PC-3 (cell line): ENCODE results near the gene KLHDC9.

Source experiments
- CTCF ChIP-seq: fragments of 300-600 bp; sonication (generic); conservative IDR thresholded peaks from 2 replicates; pipeline ENCODE4 v1.5.1; 2017; ENCODE audit warnings: antibody characterized with exemption, low read depth, mild to moderate bottlenecking, low read length
- EZH2 ChIP-seq: fragments of 300-600 bp; sonication (generic); IDR thresholded peaks from one replicate; pipeline ENCODE4 v1.6.1; 2017; ENCODE audit warnings: antibody characterized with exemption, mild to moderate bottlenecking, low read length; ENCODE audit not compliant: unreplicated experiment
- EZH2phosphoT487 ChIP-seq: fragments of 300-600 bp; sonication (generic); IDR thresholded peaks from 2 replicates; pipeline ENCODE4 v1.6.1; 2018; ENCODE audit warnings: mild to moderate bottlenecking, antibody characterized with exemption, low read length, borderline replicate concordance

- TF ChIP-seq CTCF (no peak), EZH2 (no peak), EZH2phosphoT487 (no peak)
Observed at GRCh38 chr1:161131523-161132409, 33.6 kb downstream of the KLHDC9 start.
